HCT116 (cell line): ENCODE data around the gene SORCS2.

ENCODE experiments used
- CEBPB ChIP-seq: IDR thresholded peaks from 2 replicates; pipeline ENCODE4 v1.6.1; 2012; ENCODE audit warnings: low read depth
- EZH2 ChIP-seq: fragments of 200-600 bp; sonication (generic); IDR thresholded peaks from 2 replicates; pipeline ENCODE4 v1.6.1; 2017; ENCODE audit warnings: antibody characterized with exemption, mixed run types
- POLR2A ChIP-seq: IDR thresholded peaks from 2 replicates; pipeline ENCODE4 v1.7.0; 2011; ENCODE audit warnings: borderline replicate concordance; ENCODE audit not compliant: insufficient read depth, insufficient read length; ENCODE audit errors: extremely low read depth
- POLR2AphosphoS5 ChIP-seq: IDR thresholded peaks from 2 replicates; pipeline ENCODE4 v1.6.1; 2011; ENCODE audit warnings: mild to moderate bottlenecking, low read depth, low read length, moderate library complexity
- SIN3A ChIP-seq: IDR thresholded peaks from 2 replicates; pipeline ENCODE4 v1.6.1; 2012; ENCODE audit warnings: low read depth
- SRF ChIP-seq: IDR thresholded peaks from 2 replicates; pipeline ENCODE4 v1.6.1; 2012; ENCODE audit warnings: low read depth
- YY1 ChIP-seq: IDR thresholded peaks from 2 replicates; pipeline ENCODE4 v1.6.1; 2011; ENCODE audit warnings: low read length, low read depth, moderate library complexity, mild to moderate bottlenecking; ENCODE audit not compliant: insufficient replicate concordance; ENCODE audit errors: extremely low read depth
- TF ChIP-seq, protein P1 (sequence below), 3 experiments: fragments of 200-600 bp in 1 of 3; sonication (generic) in 1 of 3; IDR thresholded peaks in 2 of 3; conservative IDR thresholded peaks in 1 of 3; 2 replicates each; pipeline ENCODE4 v1.5.1; 2012 to 2017; ENCODE audit warnings: low read depth in 2 of 3, low read length in 2 of 3, antibody characterized with exemption in 1 of 3, borderline replicate concordance in 1 of 3, control low read depth in 1 of 3, mild to moderate bottlenecking in 1 of 3, mixed read lengths in 1 of 3, mixed run types in 1 of 3, moderate library complexity in 1 of 3; ENCODE audit not compliant: insufficient read depth in 1 of 3
- TF ChIP-seq, protein P2 (sequence below): IDR thresholded peaks from 2 replicates; pipeline ENCODE4 v1.6.1; 2012

DNA sequence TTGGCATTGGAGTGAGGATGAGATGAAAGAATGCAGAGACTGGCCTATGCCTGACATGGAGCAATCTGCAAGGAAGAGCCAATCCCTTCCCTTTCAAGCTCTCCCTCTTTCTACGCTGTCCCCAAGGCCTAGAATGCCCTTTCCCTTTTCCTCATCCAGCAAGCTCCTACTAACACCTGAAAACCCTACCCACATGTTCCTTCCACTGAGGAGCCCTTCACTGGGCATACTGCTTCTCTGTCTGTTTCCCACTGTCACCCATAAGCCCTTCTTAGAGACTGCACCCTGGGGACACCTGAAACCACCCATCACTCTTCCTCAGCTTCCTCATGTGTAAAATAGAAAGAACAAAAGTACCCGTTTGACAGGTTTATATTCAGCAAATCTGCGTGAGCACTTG lies 492.0 kb downstream of the SORCS2 start:
- no peak for TF ChIP-seq SIN3A
- TF ChIP-seq, protein P1, sequence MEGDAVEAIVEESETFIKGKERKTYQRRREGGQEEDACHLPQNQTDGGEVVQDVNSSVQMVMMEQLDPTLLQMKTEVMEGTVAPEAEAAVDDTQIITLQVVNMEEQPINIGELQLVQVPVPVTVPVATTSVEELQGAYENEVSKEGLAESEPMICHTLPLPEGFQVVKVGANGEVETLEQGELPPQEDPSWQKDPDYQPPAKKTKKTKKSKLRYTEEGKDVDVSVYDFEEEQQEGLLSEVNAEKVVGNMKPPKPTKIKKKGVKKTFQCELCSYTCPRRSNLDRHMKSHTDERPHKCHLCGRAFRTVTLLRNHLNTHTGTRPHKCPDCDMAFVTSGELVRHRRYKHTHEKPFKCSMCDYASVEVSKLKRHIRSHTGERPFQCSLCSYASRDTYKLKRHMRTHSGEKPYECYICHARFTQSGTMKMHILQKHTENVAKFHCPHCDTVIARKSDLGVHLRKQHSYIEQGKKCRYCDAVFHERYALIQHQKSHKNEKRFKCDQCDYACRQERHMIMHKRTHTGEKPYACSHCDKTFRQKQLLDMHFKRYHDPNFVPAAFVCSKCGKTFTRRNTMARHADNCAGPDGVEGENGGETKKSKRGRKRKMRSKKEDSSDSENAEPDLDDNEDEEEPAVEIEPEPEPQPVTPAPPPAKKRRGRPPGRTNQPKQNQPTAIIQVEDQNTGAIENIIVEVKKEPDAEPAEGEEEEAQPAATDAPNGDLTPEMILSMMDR (IDR thresholded peaks at IDR 0.05 in 2 of 3, conservative IDR thresholded peaks at IDR 0.05 in 1 of 3; ENCODE audit: borderline replicate concordance in 1 of 3, insufficient read depth in 1 of 3, low read depth in 2 of 3, low read length in 2 of 3): no peak
- TF ChIP-seq POLR2AphosphoS5: no peak
- no peak for TF ChIP-seq EZH2
- no peak for TF ChIP-seq YY1
- no peak for TF ChIP-seq POLR2A
- TF ChIP-seq, protein P2, sequence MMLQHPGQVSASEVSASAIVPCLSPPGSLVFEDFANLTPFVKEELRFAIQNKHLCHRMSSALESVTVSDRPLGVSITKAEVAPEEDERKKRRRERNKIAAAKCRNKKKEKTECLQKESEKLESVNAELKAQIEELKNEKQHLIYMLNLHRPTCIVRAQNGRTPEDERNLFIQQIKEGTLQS: no peak
- no peak for TF ChIP-seq SRF
- TF ChIP-seq CEBPB: no peak
